ENCODE measurements around the gene EEIG2. TPM values are rescaled to one million over a fixed set of nuclear protein-coding genes. Genes with fewer than 3 reads are reported as not detected.
A peak's percentile ranks its signal among the peaks of the same experiment; 100 is the strongest.

The EEIG2 gene
- total and polyA plus RNA-seq, 5 experiments from 2014 or later, result 0.48 to 12.1 (median 2.4) TPM

DNA sequence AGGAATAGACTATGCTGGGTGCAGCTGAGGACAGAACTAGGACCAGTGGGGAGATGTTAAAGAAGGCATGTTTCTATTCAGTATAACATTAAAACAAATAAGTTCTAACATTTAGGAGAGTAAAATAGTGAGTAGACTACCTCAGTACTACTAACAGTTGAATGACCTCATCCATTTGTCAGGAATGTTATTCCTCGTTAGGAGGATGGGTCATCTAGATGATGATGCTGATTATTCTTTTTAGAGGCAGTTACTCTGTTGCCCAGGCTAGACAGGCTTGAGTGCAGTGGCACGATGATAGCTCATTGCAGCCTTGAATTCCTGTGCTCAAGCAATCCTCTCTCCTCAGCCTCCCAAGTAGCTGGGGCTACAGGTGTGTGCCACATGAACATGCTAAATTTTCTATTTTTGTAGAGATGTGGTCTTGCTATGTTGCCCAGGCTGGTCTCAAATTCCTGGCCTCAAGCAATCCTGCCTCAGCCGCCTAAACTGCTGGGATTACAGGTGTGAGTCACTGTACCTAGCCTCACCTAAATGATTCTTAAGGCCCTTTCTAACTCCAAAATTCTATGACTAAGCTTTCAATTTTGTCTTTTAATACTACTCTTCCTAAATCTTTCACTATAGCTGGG is 9.3 kb downstream of the EEIG2 start:
- H3K27ac Mint-ChIP-seq, result peak overlapping the region in 1 of 10 donors; percentile 2
- H3K27me3 Mint-ChIP-seq, result no peaks in the 10 kb centered on the region
- POLR2A ChIA-PET, result interaction anchor here (1.0 to 1.4 kb wide), 2 partner anchors 9 to 76 kb away, joined by 3 to 7 read pairs; partner anchors contain the start of gene EEIG2
- peaks cover 3 to 8% (median 5%) of the 10 kb centered on the region in 4 donors for H3K4me1 Mint-ChIP-seq
- peaks cover 0 to 2% (median 0%) of the 10 kb centered on the region in 3 donors for H3K36me3 Mint-ChIP-seq
- peaks cover 0 to 2% (median 0%) of the 10 kb centered on the region in 9 donors for H3K9me3 Mint-ChIP-seq
- ATAC-seq (no peak), DNase-seq (no peak)
- no peak overlapping the region for H3K4me3 Mint-ChIP-seq

DNA sequence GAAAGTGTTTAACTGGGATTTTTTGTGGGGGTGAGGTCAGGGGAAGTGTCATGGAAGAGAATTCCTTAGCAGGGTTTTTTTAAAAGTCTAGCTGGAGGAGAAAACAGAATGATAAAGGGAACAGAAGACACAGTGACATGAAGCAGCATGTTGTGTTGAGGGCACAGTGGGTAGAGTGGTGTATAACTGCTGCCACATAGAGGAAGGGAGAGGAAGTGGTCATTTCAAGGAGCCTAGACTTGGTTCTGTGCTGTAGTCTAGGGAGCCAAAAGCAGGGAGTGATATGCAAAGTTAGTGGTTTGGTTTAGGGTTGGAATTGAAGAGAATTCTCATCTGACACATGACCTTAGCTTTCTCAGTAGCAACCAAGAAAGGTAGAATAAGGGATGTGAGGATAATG is 10.2 kb downstream of the EEIG2 start:
- H3K4me1 Mint-ChIP-seq, result peaks cover 0 to 7% (median 5%) of the 10 kb centered on the region in 4 donors
- H3K36me3 Mint-ChIP-seq, result peaks cover 0 to 2% (median 0%) of the 10 kb centered on the region in 3 donors
- ATAC-seq, result peak; percentile 98 to 99
- no peaks in the 10 kb centered on the region for H3K27me3 Mint-ChIP-seq
- peak in 3 of 10 donors; percentile 14 to 41 (median 33) for DNase-seq
- H3K9me3 Mint-ChIP-seq, result peaks cover 0 to 2% (median 0%) of the 10 kb centered on the region in 9 donors
- POLR2A ChIA-PET, result interaction anchor here (1.0 to 1.4 kb wide), 2 partner anchors 9 to 75 kb away, joined by 3 to 7 read pairs; partner anchors contain the start of gene EEIG2
- H3K27ac Mint-ChIP-seq, result no peak overlapping the region
- no peak overlapping the region for H3K4me3 Mint-ChIP-seq

DNA sequence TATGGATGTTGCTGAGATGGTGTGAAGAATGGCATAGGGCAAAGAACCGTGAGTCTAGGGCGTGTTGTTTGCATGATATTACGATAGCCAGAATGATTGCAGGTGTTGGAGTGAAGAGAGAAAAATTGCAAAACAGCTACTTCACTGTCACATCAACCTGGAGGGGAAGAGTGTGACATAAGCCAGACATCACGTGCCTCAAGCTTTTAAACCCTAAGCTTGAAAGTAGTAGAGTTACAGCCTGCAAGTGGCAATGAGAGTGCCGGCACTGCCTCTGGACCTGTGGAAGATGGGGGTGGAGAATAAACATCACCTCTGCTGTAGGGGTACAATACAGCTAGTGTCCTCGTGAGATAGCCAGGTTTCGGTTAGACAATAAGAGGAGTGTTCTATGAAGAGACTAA is 11.1 kb downstream of the EEIG2 start:
- Mint-ChIP-seq H3K27ac (no peak overlapping the region), H3K9me3 (peaks cover 0 to 7% (median 0%) of the 10 kb centered on the region in 9 donors), H3K4me1 (peaks cover 0 to 11% (median 6%) of the 10 kb centered on the region in 4 donors), H3K36me3 (peaks cover 0 to 3% (median 2%) of the 10 kb centered on the region in 3 donors), H3K4me3 (no peak overlapping the region), H3K27me3 (no peaks in the 10 kb centered on the region)
- POLR2A ChIA-PET, result no interaction called here
- ATAC-seq (peak in 1 of 2 donors; percentile 41), DNase-seq (no peak)

DNA sequence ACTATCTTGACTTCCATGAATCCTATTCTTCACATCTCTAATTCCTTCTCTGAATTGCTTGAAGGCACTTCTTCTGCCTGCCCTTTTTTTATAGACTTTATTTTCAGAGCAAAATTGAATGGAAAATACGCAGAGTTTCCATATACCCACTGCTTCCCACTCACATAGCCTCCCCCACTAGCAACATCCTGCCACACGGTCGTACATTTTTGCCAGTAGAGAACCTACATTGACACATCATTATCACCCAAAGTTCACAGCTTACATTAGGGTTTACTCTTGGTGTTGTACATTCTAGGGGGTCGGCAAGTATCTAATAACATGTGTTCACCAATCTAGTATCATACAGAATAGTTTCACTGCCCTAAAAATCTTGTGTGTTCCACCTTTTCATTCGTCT is 12.3 kb downstream of the EEIG2 start:
- Mint-ChIP-seq H3K4me1 (peaks cover 0 to 11% (median 6%) of the 10 kb centered on the region in 4 donors), H3K9me3 (peaks cover 0 to 7% (median 0%) of the 10 kb centered on the region in 9 donors), H3K27me3 (no peaks in the 10 kb centered on the region), H3K36me3 (peaks cover 0 to 3% (median 2%) of the 10 kb centered on the region in 3 donors), H3K4me3 (no peak overlapping the region), H3K27ac (no peak overlapping the region)
- DNase-seq, result no peak
- ATAC-seq, result no peak
- POLR2A ChIA-PET, result no interaction called here

DNA sequence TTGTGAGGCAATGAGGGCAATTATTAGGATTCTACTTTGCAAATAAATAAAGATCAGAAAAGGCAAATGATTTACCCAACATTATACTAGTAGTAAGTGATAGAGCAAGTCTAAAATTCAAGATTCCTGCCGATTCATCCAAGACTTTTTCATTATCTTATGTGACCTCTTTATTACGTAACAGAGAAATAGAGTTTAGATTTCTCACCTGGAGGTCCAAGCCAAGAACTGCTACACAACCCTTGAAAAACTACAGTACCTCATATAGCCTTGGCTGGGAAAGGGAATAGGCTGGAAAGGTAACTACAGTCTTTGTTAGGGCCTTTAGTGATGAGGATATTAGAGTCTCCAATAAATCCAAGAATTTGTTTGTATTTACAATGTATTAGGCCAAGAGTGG is 13.3 kb downstream of the EEIG2 start:
- POLR2A ChIA-PET, result no interaction called here
- H3K27me3 Mint-ChIP-seq, result no peaks in the 10 kb centered on the region
- H3K36me3 Mint-ChIP-seq, result peaks cover 0 to 3% (median 2%) of the 10 kb centered on the region in 3 donors
- H3K9me3 Mint-ChIP-seq, result peaks cover 0 to 7% (median 0%) of the 10 kb centered on the region in 9 donors
- DNase-seq, result no peak
- H3K27ac Mint-ChIP-seq, result no peak overlapping the region
- H3K4me1 Mint-ChIP-seq, result peaks cover 0 to 11% (median 6%) of the 10 kb centered on the region in 4 donors
- no peak overlapping the region for H3K4me3 Mint-ChIP-seq
- ATAC-seq, result no peak

DNA sequence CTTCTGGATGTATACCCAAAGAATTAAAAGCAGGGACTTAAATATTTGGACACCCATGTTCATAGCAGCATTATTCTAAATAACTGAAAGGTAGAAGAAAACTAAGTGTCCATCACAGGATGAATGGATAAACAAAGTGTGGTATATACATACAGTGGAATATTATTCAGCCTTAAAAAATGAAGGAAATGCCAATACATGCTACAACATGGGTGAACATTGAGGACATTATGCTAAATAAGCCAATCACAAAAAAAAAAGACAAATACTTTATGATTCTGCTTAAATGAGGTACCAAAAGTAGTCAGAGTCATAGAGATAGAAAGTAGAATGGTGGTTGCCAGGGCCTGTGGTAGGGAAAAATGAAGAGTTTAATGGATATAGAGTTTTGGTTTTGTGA is 14.1 kb downstream of the EEIG2 start:
- Mint-ChIP-seq H3K4me3 (no peak overlapping the region), H3K9me3 (peaks cover 0 to 10% (median 2%) of the 10 kb centered on the region in 9 donors), H3K4me1 (peaks cover 0 to 11% (median 2%) of the 10 kb centered on the region in 4 donors), H3K36me3 (peaks cover 0 to 6% (median 5%) of the 10 kb centered on the region in 3 donors), H3K27me3 (no peaks in the 10 kb centered on the region), H3K27ac (peak overlapping the region in 1 of 10 donors; percentile 2)
- no peak for DNase-seq
- POLR2A ChIA-PET, result no interaction called here
- no peak for ATAC-seq

DNA sequence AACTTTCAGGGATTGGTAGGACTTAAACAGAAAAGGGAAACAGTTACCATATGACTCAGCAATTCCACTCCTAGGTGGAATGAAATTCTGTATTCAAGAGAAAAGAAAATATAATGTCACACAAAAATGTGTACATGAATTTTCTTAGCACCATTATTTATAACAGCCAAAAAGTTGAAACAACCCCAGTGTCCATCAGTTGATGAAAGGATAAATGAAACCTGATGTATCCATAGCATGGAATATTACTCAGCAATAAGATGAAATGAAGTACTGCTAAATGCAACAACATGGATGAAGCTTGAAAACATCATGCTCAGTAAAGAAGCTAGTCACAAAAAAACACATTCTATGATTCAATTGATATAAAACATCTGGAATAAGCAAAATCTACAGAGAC is 15.5 kb downstream of the EEIG2 start:
- Mint-ChIP-seq H3K4me3 (no peak overlapping the region), H3K27me3 (no peaks in the 10 kb centered on the region), H3K9me3 (peaks cover 0 to 18% (median 5%) of the 10 kb centered on the region in 9 donors), H3K4me1 (peaks cover 0 to 12% (median 2%) of the 10 kb centered on the region in 4 donors), H3K27ac (peak overlapping the region in 1 of 10 donors; percentile 76), H3K36me3 (peaks cover under 1 to 6% (median 5%) of the 10 kb centered on the region in 3 donors)
- POLR2A ChIA-PET, result no interaction called here
- ATAC-seq (no peak), DNase-seq (no peak)

DNA sequence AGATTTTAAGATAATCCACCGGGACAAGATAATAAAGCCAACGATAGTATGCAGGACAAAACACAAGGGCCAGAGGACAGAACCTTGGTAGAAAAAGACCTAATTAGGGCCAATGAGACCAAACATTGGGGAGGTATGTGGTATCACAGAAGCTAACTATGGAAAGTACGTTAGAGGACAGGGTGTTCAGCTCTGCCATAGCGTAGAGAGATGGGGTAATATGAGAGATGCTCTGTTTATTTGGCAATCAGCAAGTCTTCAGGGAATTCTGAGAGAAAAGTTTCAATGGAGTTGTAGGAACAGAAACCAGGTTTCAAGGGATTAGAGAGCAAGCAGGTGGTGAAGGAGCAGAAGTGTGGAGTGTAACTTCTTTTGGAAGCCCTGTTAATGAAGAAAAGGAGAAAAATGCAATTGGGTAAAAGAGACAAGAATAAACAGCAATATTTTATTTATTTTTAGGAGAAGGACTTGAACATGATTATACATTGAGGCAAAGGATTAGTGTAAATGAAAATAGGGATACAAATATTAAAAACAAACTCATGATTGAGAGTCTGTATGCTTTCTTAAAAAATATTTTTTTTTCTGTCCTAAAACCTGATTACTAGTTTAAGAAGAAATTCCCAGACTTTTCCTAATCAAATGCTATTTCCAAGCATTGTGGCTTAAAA is 24.0 kb downstream of the EEIG2 start:
- DNase-seq, result no peak

DNA sequence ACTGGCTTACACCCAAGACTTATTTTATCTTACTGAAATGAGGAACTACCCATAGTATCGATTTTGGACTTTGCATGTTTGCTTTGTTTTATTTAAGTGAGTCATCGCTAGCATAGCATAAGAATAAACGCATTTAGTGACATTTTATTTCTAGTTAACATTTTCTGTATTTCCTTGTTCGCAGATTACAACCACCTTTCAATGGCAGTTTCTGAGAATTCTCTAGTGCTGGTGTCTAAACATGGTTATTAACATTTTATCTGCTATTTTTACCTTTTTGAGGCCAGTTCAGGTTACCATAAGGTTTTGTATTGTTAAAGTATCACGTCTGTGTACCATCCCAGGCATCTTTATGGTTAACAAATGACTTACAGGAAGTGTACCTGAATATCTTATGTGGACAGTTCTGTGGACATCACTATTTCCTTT is 24.5 kb downstream of the EEIG2 start:
- Mint-ChIP-seq H3K36me3 (peaks cover under 1 to 9% (median 9%) of the 10 kb centered on the region in 3 donors), H3K9me3 (peaks cover 0 to 21% (median 8%) of the 10 kb centered on the region in 9 donors), H3K27me3 (no peaks in the 10 kb centered on the region), H3K4me1 (peaks cover 16 to 56% (median 32%) of the 10 kb centered on the region in 4 donors), H3K27ac (peak overlapping the region in 1 of 10 donors; percentile 33), H3K4me3 (peak overlapping the region in 1 of 10 donors; percentile 22)
- no peak for ATAC-seq
- POLR2A ChIA-PET, result no interaction called here
- DNase-seq, result no peak

More for the DNA sequence above, 24.0 kb downstream of the EEIG2 start:
- no peak for ATAC-seq
- POLR2A ChIA-PET, result no interaction called here
- no peaks in the 10 kb centered on the region for H3K27me3 Mint-ChIP-seq
- peaks cover 0 to 23% (median 8%) of the 10 kb centered on the region in 9 donors for H3K9me3 Mint-ChIP-seq
- H3K27ac Mint-ChIP-seq, result peak overlapping the region in 5 of 10 donors; percentile 1 to 66 (median 33)
- H3K36me3 Mint-ChIP-seq, result peaks cover 0 to 9% (median 9%) of the 10 kb centered on the region in 3 donors
- H3K4me1 Mint-ChIP-seq, result peaks cover 11 to 51% (median 27%) of the 10 kb centered on the region in 4 donors
- H3K4me3 Mint-ChIP-seq, result no peak overlapping the region

DNA sequence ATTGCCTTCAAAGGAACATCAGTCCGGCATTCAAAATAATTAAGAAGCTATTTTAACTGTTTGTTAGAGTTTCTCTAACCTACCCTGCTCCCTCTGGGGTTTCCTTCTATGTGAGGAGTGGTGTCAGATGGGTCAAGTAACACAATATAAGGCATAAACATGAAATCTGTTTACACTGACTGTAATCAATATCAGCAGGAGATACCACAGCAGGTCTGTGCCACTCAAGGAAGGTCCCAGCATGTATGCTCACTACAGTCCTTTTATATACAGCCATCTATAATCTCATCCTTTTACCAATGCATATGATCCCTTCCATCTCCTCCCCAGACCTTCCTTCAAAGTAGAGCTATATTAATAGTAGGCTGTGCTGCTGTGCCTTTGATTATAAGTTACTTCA is 25.4 kb downstream of the EEIG2 start:
- ATAC-seq (peak in 1 of 2 donors; percentile 33), DNase-seq (no peak)
- H3K4me3 Mint-ChIP-seq, result no peak overlapping the region
- H3K9me3 Mint-ChIP-seq, result peaks cover 0 to 13% (median 6%) of the 10 kb centered on the region in 9 donors
- peaks cover 2 to 9% (median 9%) of the 10 kb centered on the region in 3 donors for H3K36me3 Mint-ChIP-seq
- POLR2A ChIA-PET, result no interaction called here
- H3K4me1 Mint-ChIP-seq, result peaks cover 18 to 63% (median 35%) of the 10 kb centered on the region in 4 donors
- no peaks in the 10 kb centered on the region for H3K27me3 Mint-ChIP-seq
- peak overlapping the region in 8 of 10 donors; percentile 1 to 60 (median 22) for H3K27ac Mint-ChIP-seq

DNA sequence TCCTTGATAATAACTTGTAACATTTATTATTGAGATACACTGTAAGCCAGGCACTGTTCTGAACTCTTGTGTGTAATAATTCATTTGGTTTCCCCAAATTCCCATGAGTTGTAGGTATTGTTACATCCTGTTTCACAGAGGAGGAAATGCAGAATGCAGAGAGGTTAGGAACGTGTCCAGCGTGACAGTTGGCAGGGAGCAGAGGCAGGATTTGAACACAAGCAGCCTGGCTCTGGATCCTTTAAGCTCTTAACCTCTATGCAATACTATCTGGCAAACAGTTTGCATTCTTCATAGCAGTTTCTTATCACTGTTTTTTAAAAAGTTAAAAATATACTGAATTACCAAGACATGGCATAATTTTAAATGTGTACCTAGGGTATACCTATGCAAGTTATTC is 30.5 kb downstream of the EEIG2 start:
- DNase-seq (no peak), ATAC-seq (peak in 1 of 2 donors; percentile 19)
- Mint-ChIP-seq H3K9me3 (no peaks in the 10 kb centered on the region), H3K4me3 (no peak overlapping the region), H3K27me3 (no peaks in the 10 kb centered on the region), H3K36me3 (peaks cover 0 to 11% (median 5%) of the 10 kb centered on the region in 3 donors), H3K27ac (peak overlapping the region in 5 of 10 donors; percentile 23 to 80 (median 53)), H3K4me1 (peaks cover 23 to 63% (median 39%) of the 10 kb centered on the region in 4 donors)
- POLR2A ChIA-PET, result no interaction called here

DNA sequence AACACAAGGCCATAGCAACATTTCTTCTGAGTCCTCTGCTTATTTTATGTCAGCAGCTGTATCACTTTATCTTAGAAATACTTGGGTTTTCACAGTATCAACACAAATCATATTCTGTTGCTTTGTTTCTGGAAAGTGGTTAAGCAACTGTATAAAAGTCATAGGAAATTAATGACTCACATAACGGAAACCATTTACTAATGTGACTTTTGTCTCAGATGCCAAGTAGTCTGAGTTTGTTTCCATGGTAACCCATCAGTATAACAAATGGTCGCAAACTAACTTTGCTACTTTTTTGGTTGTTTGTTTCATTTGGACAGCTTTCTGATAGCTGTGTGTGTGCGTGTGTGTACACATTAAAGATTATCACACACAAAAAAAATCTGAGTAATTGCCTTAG is 31.1 kb downstream of the EEIG2 start:
- H3K9me3 Mint-ChIP-seq, result no peaks in the 10 kb centered on the region
- POLR2A ChIA-PET, result no interaction called here
- peaks cover 0 to 11% (median 5%) of the 10 kb centered on the region in 3 donors for H3K36me3 Mint-ChIP-seq
- H3K4me1 Mint-ChIP-seq, result peaks cover 26 to 58% (median 35%) of the 10 kb centered on the region in 4 donors
- ATAC-seq (peak; percentile 83 to 91), DNase-seq (peak in 4 of 10 donors; percentile 38 to 54 (median 46))
- peak overlapping the region in 6 of 10 donors; percentile 16 to 87 (median 76) for H3K27ac Mint-ChIP-seq
- H3K4me3 Mint-ChIP-seq, result peak overlapping the region in 2 of 10 donors; percentile 20 to 43
- no peaks in the 10 kb centered on the region for H3K27me3 Mint-ChIP-seq

Data from naive thymus-derived CD8-positive, alpha-beta T cell (primary cell).